H4 (cell line): ENCODE data around the gene LHX5. TPM values are rescaled to one million over a fixed set of nuclear protein-coding genes. Genes with fewer than 3 reads are reported as not detected.

Experiments
- DNase-seq: peaks from one replicate; pipeline ENCODE4 v3.0.0-alpha.2; 2015; ENCODE audit warnings: low spot score
- total RNA-seq: library from RNA; depleted of rRNA; stranded (reverse); fragments of >200 nt; shearing (Covaris generic); gene quantifications from 2 replicates; pipeline ENCODE4 v1.2.3, GENCODE V29; 2014

The LHX5 gene
- total RNA-seq, 1 experiment from 2014 or later: not detected

DNA sequence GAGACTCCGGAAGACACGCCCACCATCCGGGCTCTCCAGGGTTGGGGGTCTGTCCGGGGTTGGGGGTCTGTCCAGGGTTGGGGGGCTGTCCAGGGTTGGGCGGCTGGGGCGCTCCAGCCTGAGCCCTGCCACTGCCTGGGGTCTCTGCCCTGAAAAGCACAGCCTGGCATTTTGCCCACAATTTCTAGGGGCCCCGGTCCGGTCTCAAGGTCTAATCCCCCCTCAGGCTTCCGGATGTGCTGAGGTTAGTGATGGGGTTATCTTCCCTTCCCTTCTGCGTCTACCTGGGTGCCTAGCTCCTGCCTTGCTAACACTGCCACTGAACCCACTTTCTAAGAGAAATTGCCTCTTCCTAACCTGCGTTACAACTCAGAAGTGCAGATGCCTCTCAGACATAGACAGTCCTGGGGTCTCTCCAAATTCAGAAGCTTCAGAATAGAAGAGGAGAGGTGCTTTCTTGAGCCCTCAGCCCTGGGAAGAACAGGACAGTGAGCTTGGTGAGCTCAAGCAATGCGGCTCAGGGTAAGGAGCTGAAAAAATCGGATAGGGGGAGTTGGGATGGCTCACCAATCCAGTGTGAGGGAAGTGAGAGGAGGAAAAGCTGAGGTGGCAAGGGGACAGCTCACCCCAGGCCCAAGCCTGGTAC, 5.7 kb downstream of the LHX5 start:
- no peak for DNase-seq

GRCh38 chr12:113464852-113465719, 6.6 kb downstream of the LHX5 start:
- DNase-seq: no peak

DNA sequence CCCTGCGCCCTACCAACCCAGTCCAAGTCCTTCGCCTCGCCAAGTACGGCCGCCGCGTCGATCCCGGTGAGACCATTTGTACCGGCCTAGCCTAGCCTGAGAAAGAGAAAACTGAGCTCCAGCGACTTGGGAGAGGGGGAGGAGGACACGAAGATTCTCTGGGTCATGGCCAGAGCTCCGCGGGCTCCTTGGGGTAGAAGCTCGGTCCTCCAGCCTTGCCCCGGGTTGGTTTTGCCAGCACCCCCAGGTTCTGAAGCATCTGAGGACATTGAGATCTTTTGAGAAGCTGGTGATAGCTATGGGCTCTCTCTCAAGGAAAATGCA, 7.3 kb downstream of the LHX5 start:
- DNase-seq: no peak

DNA sequence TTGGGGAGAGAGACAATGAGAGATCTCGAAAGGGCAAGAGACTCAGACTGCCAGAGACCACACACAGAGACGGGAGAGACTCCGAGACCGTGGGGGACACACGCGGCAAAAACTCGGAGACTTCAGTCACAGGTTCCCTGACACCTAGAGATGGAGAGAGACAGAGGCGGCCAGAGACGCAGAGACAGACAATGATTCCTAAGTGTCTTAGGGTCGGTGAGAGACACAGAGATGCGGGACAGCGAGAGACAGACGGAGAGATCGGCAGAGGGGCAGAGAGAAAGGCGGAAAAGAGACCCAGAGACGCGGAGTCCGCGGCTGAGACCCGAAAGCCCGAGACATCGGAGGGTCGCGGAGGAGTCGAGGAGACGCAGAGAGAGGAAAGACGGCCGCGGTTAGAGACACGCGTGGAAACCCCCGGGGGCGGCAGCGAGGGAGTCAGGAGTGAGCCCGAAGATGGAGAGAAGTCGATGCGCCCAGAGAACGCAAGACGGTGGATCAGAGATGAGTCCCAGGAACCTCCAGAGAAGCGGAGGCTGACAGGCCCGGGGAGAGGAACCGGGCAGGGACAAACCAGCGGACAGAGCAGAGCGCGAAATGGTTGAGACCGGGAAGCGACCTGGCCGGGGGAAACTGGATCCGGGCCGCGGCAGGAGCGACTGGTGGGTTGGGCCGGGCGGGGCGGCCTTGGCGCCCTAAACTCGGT, 7.8 kb downstream of the LHX5 start:
- DNase-seq: no peak

DNA sequence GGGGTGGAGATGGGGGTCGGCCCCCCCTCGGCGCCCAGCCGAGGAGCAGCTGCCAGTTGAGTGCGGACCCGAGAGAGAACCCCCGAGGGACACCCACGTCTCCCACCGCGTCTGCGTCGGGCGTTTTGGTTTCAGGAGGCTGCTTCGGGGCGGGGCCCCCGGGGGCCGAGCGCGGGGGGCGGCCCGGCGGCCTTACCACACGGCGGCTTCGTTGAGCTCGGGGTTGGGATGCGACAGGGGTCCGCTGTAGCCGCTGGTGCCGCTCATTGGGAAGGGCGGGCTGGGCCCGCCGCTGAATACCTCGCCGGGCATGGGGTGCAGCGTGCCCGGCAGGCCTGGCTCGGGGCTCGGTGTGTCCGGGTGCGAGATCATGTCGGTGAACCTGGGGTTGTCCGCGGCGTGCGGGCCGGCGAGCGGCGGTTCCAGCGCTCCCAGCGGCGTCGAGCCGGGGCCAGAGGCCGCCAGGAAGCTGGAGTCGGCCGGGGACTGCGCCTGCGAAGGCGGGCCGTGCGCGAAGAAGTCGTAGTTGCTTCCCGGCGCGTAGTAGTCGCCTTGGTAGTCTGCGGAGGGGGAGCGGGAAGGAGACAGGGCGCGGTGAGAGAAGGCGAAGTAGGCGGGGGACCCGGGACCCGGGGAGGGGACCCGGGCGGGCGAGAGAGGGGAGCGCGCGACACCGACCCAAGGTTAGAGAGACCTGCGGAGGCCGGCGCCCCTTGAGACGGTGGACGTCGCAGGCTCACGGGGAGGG, 8.5 kb downstream of the LHX5 start:
- DNase-seq: no peak

- peak; percentile 73 for DNase-seq
Observed at GRCh38 chr12:113462117-113462774, 9.4 kb downstream of the LHX5 start.

DNA sequence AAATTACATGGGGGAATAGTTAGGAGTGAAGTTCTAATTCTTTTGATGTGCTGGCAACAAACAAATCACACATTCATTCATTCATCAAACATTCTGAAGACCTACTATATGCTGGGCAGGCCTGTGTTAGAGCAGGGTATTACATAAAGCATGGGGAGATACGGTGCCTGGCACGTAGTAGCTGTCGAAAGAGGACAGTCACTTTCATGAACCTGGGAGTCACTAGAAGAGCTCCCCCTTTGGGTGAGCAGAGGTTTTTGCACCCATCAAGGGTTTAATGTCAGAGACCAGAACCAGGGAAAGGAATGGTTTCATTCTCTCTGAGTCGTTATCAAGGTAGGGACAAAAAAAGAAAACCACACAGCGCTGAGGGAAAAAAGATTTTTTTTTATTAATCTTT, 10.0 kb downstream of the LHX5 start:
- peak; percentile 32 for DNase-seq

- no peak for DNase-seq
Observed at GRCh38 chr12:113459981-113460380, 11.7 kb downstream of the LHX5 start.

DNA sequence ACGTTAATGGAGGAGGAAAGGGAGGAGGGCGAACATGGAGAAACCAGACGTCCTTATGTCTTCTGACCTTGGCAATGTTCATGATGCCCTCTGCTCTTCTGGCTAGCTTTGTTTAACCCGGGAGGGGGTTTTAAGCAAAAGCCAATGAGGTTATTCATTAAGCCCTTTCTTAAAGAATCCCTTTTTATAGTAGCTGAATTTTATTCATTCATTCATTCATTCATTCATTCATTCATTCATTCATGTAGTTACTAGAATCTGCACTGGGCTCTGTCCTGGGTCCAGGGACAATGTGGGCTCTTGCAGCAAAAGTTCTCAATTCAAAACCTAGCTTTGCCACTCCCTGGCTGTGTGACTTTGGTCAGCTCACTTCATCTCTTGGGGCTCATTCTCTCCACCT, 14.0 kb downstream of the LHX5 start:
- DNase-seq: no peak

DNA sequence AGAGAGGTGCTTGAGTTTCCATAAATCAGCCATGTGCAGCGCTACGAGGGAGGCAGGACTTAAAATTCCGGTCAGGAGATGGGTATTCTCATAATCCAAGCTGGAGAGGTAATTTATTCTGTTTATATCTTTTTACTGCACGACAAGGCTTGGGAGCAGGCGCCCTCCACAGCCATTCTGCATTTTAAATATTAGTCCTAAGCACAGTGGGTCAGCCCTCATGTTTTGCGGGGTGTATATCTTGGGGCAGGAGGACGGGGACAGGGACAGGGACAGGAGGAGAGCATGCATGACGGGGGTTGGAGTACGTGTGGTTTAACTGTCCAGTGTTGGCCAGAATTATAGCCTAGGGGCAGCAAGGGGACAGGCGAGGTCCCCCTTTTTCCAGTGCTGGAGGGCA, 14.5 kb downstream of the LHX5 start:
- no peak for DNase-seq

DNA sequence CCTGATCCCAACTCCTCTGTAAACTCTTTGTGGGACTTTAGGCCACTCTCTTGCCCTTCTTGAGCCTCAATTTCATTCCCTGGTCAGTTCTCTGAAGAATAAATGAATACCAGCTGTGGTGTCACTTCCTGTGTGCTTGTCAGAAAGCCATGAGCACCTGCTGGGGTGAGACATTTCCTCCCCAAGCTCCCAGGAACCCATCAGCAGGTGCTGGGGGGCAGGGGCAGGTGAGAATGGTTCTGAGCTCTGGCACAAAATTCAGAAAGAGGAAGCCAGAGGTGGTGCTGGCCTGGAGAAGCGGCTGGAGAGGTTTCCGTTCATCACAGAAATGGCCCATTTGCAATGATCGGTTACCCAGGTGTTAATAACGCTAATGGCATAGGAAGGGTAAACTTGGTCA, 14.9 kb downstream of the LHX5 start:
- no peak for DNase-seq

GRCh38 chr12:113456199-113456598, 15.5 kb downstream of the LHX5 start:
- DNase-seq: no peak

DNA sequence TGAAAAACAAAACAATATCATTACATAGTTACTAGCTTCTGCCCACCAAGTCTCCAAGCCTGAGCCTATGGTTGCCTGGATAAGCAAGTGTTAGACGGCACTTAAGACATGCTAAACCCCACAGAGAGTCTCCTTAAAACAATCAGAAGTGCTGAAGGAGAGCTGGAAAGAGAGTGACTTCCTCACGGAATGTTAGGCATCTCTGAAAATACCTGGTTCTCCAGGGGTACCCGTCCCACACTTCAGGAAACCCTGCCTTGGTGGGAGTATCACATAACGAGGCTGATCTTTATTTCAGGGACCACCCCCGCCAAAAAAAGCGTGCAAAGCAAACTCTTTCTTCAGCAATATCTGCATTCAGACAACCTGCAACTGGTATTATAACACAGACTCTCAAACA, 18.3 kb downstream of the LHX5 start:
- DNase-seq: no peak

DNA sequence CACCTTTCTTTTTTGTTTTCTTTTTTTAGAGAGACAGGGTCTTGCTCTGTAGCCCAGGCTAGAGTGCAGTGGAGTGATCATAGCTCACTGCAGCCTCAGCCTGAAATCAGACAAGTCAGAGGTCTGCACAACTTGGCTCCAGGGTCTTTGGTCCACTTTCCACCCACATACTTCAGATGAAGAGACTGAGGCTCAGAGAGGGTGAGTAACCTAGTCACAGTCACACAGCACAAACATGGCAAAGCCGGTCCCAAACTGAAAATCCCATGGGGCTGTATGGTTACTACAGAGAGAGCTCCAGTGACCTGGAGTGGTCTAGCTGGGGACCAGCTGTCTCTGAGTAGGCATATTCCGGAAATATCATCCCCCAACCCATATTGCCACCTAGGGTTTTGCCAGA, 19.2 kb downstream of the LHX5 start:
- no peak for DNase-seq

GRCh38 chr12:113449839-113450238, 21.8 kb downstream of the LHX5 start:
- DNase-seq: no peak

- DNase-seq: no peak
Observed at GRCh38 chr12:113449299-113449698, 22.4 kb downstream of the LHX5 start.

DNA sequence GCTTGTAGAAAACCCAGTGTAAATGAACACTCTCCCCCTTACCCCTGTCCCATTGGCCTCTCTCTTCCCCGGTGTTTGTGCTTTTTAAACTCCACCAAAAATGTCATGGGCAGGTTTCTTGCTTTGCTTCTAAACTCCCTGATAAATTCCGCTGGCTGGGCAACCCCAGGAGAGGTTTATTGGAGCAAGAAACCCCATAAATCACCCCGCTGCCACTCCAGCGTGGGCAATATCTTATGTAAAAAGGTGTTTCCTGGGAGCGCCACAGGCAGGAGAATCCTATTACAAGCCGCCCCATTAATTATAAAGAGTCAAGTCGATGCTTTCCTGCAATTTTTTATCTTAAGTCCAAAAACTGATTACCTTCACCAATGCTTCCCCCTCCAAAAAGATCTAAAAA, 22.8 kb downstream of the LHX5 start:
- DNase-seq: no peak

DNA sequence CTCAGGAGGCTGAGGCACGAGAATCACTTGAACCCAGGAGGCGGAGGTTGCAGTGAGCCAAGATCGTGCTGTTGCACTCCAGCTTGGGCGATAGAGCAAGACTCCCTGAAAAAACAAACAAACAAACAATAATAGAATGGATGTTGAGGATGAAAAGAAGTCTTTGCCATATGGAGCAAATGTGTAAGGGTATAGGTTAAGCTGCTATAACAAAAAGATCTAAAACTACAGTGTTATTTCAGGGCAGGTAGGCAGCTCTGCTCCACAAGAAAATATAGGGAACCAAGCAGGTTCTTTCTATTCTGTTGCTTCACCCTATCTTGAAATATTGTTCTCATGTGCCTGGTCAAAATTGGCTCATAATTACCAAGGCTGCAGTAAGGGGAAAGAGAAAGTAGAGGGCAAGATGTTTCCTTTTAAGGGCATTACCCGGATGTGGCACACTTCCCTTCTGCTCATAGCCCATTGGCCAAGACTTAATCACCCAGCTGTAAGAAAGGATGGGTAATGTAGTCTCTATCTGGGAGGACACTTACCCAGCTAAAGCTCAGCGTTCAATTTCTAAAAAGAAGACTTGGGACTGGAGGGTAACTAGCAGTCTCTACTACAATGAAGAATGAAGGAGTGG, 26.0 kb downstream of the LHX5 start:
- no peak for DNase-seq

- no peak for DNase-seq
Observed at GRCh38 chr12:113443030-113443539, 28.6 kb downstream of the LHX5 start.

GRCh38 chr12:113440947-113441782, 30.5 kb downstream of the LHX5 start:
- no peak for DNase-seq
